Activated naive CD4-positive, alpha-beta T cell treated with anti-CD3 and anti-CD28 coated beads, Interleukin-2, amount 50 U/mL, for 24 hours (primary cell): ENCODE measurements around the gene FAT4.

Experiments
- H3K27ac Mint-ChIP-seq: one replicate; pipeline ENCODE4 v1.8.0; 2021; ENCODE audit warnings: mild to moderate bottlenecking, mixed read lengths
- H3K27me3 Mint-ChIP-seq: one replicate; pipeline ENCODE4 v1.8.0; 2021; ENCODE audit warnings: mixed read lengths
- H3K36me3 Mint-ChIP-seq: one replicate; pipeline ENCODE4 v1.8.0; 2021; ENCODE audit warnings: mixed read lengths
- H3K4me1 Mint-ChIP-seq: one replicate; pipeline ENCODE4 v1.8.0; 2021; ENCODE audit warnings: mixed read lengths
- H3K4me3 Mint-ChIP-seq: one replicate; pipeline ENCODE4 v1.8.0; 2021; ENCODE audit warnings: mild to moderate bottlenecking, mixed read lengths
- H3K9me3 Mint-ChIP-seq: one replicate; pipeline ENCODE4 v1.8.0; 2021; ENCODE audit warnings: mixed read lengths

Gene FAT4

DNA sequence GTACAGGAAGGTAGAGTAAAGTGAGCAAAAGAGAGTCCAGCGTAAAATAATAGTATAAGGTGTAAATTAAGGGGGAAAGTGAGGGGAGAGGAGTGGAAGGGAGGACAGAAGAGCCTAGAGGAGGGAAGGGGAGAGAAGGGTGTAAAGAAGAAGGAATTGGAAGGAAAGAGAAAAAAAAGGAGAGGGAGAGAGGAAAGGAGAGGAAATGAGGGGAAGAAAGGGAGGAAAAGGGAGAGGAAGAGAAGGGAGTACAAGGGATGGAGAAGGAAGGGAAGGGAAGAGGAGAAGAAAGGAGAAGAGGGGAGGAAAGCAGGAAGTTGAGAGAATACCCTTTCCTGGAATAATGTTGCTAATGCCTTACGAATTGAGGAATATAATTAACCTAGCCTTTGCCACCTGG, 3.3 kb upstream of the FAT4 start:
- H3K36me3 Mint-ChIP-seq: no peaks in the 10 kb centered on the region
- H3K4me1 Mint-ChIP-seq: peaks cover 21% of the 10 kb centered on the region
- H3K27me3 Mint-ChIP-seq: peaks cover 28% of the 10 kb centered on the region
- H3K4me3 Mint-ChIP-seq: no peak overlapping the region
- H3K27ac Mint-ChIP-seq: no peak overlapping the region
- no peaks in the 10 kb centered on the region for H3K9me3 Mint-ChIP-seq

- Mint-ChIP-seq H3K27me3 (peaks cover 42% of the 10 kb centered on the region), H3K36me3 (no peaks in the 10 kb centered on the region), H3K4me1 (peaks cover 25% of the 10 kb centered on the region), H3K9me3 (no peaks in the 10 kb centered on the region), H3K27ac (no peak overlapping the region), H3K4me3 (peak overlapping the region; percentile 55)
These were observed 1.3 kb upstream of the FAT4 start for GRCh38 chr4:125313497-125313896.

- no peaks in the 10 kb centered on the region for H3K36me3 Mint-ChIP-seq
- H3K4me1 Mint-ChIP-seq: peaks cover 25% of the 10 kb centered on the region
- no peak overlapping the region for H3K27ac Mint-ChIP-seq
- H3K9me3 Mint-ChIP-seq: no peaks in the 10 kb centered on the region
- H3K4me3 Mint-ChIP-seq: peak overlapping the region; percentile 85
- peaks cover 47% of the 10 kb centered on the region for H3K27me3 Mint-ChIP-seq
These were observed 627 bp upstream of the FAT4 start for GRCh38 chr4:125313989-125314667.

DNA sequence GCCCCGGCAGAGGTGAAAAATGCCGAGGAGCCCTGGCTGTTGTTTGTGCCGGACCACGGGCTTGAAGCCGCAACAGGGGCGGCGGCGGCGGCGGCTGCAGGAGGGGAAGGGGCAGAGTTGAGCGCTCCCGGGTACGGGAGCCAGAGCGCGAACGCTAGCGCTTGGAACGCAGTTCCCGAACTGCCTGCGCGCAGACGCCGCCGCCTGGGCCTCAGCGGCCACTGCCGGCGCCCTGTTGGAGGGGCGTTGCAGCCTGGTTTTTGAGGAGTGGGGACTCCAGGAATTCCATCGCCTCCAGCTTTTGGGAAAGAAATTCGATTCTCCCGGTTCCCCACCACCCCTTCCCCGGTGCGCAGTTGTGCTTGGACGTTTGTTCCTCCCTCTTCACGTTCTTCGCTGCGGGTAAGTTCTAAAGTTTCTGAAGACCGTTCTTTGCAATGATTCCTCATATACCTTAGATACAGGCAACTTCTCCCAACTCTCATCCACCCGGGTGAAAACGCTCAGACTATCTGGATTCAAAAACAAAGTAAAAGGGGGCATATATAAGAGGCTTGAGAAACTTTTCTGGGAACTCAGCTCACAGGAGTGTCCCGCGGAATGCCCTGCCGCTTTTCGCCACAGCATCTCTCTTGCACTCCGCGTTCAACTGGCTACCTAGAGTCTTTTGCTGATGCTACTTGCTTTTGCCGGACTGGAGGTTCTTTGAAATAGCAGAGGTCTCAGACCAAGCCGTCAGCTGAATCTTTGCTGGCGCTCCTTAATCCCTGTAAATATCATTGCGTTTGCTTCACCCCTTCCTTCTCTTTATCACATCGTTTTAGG, 1.0 kb downstream of the FAT4 start:
- Mint-ChIP-seq H3K4me3 (peak overlapping the region; percentile 85), H3K9me3 (no peaks in the 10 kb centered on the region), H3K4me1 (peaks cover 25% of the 10 kb centered on the region), H3K27me3 (peaks cover 49% of the 10 kb centered on the region), H3K36me3 (no peaks in the 10 kb centered on the region), H3K27ac (no peak overlapping the region)

- peaks cover 46% of the 10 kb centered on the region for H3K27me3 Mint-ChIP-seq
- H3K36me3 Mint-ChIP-seq: no peaks in the 10 kb centered on the region
- no peak overlapping the region for H3K27ac Mint-ChIP-seq
- H3K4me1 Mint-ChIP-seq: peaks cover 25% of the 10 kb centered on the region
- peak overlapping the region; percentile 82 for H3K4me3 Mint-ChIP-seq
- no peaks in the 10 kb centered on the region for H3K9me3 Mint-ChIP-seq
These were observed 1.6 kb downstream of the FAT4 start for GRCh38 chr4:125316401-125316790.

- peaks cover 25% of the 10 kb centered on the region for H3K4me1 Mint-ChIP-seq
- peak overlapping the region; percentile 82 for H3K4me3 Mint-ChIP-seq
- no peak overlapping the region for H3K27ac Mint-ChIP-seq
- H3K27me3 Mint-ChIP-seq: peaks cover 44% of the 10 kb centered on the region
- no peaks in the 10 kb centered on the region for H3K36me3 Mint-ChIP-seq
- H3K9me3 Mint-ChIP-seq: no peaks in the 10 kb centered on the region
These were observed 2.2 kb downstream of the FAT4 start for GRCh38 chr4:125316791-125317524.

DNA sequence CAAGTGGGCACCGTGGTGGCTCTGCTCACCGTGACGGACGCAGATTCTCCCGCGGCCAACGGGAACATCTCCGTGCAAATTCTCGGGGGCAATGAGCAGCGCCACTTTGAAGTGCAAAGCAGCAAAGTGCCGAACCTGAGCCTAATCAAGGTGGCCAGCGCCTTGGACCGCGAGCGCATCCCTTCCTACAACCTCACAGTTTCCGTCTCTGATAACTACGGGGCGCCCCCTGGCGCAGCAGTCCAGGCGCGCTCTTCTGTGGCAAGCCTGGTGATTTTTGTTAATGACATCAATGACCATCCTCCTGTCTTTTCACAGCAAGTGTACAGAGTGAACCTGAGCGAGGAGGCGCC, 2.7 kb downstream of the FAT4 start:
- peak overlapping the region; percentile 82 for H3K4me3 Mint-ChIP-seq
- H3K36me3 Mint-ChIP-seq: no peaks in the 10 kb centered on the region
- H3K9me3 Mint-ChIP-seq: no peaks in the 10 kb centered on the region
- H3K4me1 Mint-ChIP-seq: peaks cover 25% of the 10 kb centered on the region
- peaks cover 43% of the 10 kb centered on the region for H3K27me3 Mint-ChIP-seq
- H3K27ac Mint-ChIP-seq: no peak overlapping the region

GRCh38 chr4:125319311-125319710, 4.6 kb downstream of the FAT4 start:
- no peaks in the 10 kb centered on the region for H3K36me3 Mint-ChIP-seq
- H3K27ac Mint-ChIP-seq: no peak overlapping the region
- H3K4me3 Mint-ChIP-seq: no peak overlapping the region
- H3K27me3 Mint-ChIP-seq: peaks cover 39% of the 10 kb centered on the region
- peaks cover 16% of the 10 kb centered on the region for H3K4me1 Mint-ChIP-seq
- H3K9me3 Mint-ChIP-seq: no peaks in the 10 kb centered on the region

- Mint-ChIP-seq H3K9me3 (no peaks in the 10 kb centered on the region), H3K4me3 (no peak overlapping the region), H3K27me3 (peaks cover 25% of the 10 kb centered on the region), H3K4me1 (peaks cover under 1% of the 10 kb centered on the region), H3K27ac (no peak overlapping the region), H3K36me3 (no peaks in the 10 kb centered on the region)
These were observed 7.1 kb downstream of the FAT4 start for GRCh38 chr4:125321709-125322365.

- H3K36me3 Mint-ChIP-seq: no peaks in the 10 kb centered on the region
- no peak overlapping the region for H3K4me3 Mint-ChIP-seq
- peaks cover 23% of the 10 kb centered on the region for H3K27me3 Mint-ChIP-seq
- no peak overlapping the region for H3K27ac Mint-ChIP-seq
- no peaks in the 10 kb centered on the region for H3K4me1 Mint-ChIP-seq
- H3K9me3 Mint-ChIP-seq: no peaks in the 10 kb centered on the region
These were observed 7.6 kb downstream of the FAT4 start for GRCh38 chr4:125322366-125322730.

DNA sequence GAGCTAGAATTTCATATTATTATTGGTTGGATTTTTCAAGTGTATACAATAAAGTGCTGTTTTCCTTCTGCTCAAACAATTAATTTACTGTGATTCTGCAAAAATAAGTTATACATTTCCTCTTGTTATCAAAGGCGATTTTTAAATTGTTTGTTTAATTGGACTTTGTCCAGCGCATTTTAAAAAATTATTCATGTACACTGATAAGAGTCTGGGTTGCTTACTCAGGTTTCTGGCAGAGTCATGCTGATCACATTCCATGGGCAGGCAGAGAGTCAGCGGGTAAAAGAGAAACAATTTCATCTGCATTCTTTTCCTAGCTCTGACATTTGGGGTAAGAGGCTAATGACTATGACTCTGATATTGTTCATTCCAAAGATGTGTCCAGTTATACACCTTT, 8.9 kb downstream of the FAT4 start:
- Mint-ChIP-seq H3K27me3 (peaks cover 12% of the 10 kb centered on the region), H3K4me3 (no peak overlapping the region), H3K27ac (no peak overlapping the region), H3K4me1 (no peaks in the 10 kb centered on the region), H3K36me3 (no peaks in the 10 kb centered on the region), H3K9me3 (no peaks in the 10 kb centered on the region)

- Mint-ChIP-seq H3K27ac (no peak overlapping the region), H3K4me3 (no peak overlapping the region), H3K9me3 (no peaks in the 10 kb centered on the region), H3K27me3 (peaks cover 3% of the 10 kb centered on the region), H3K36me3 (no peaks in the 10 kb centered on the region), H3K4me1 (no peaks in the 10 kb centered on the region)
These were observed 11.0 kb downstream of the FAT4 start for GRCh38 chr4:125325733-125326132.

DNA sequence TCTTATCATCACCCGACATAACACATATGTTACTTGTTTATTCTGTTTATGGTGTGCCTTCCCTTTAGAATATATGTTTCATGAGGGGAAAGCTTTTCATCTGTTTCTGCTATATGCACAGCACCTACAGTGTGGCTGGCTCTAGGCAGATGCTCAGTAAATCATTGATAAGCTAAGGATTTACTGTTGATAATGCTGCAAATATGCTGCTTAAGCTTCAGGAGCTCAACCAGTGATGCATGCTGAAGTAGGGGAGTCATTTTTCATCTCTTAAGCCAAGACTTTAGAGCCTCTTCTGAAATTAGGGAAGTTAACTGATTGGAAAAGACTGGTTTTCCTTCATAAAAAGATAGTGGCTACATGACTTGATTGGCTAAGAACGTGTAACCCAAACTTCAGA, 16.4 kb downstream of the FAT4 start:
- Mint-ChIP-seq H3K27ac (no peak overlapping the region), H3K36me3 (no peaks in the 10 kb centered on the region), H3K9me3 (no peaks in the 10 kb centered on the region), H3K4me3 (no peak overlapping the region), H3K4me1 (no peaks in the 10 kb centered on the region), H3K27me3 (no peaks in the 10 kb centered on the region)

DNA sequence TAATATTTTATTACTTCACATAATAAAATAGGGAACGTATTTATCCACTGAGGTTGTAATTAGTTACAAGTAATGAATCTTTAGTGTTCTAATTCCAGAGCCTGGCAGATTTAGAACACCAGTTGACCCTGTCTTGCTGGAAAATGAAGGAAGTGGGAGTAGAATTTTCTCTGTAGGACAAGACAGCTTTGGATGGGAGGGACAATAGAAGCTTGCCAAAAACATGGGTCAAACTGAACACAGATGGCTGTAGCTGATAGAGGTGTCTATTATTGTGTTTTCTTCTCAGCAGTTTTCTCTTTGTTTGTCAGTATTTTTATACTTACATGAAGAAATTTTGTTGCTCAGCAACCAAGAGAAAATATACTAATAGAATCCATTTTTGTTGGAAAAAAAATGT, 20.2 kb downstream of the FAT4 start:
- Mint-ChIP-seq H3K9me3 (no peaks in the 10 kb centered on the region), H3K27ac (no peak overlapping the region), H3K36me3 (no peaks in the 10 kb centered on the region), H3K4me1 (no peaks in the 10 kb centered on the region), H3K27me3 (no peaks in the 10 kb centered on the region), H3K4me3 (no peak overlapping the region)

GRCh38 chr4:125338814-125339213, 24.1 kb downstream of the FAT4 start:
- Mint-ChIP-seq H3K9me3 (no peaks in the 10 kb centered on the region), H3K27ac (no peak overlapping the region), H3K4me1 (no peaks in the 10 kb centered on the region), H3K36me3 (no peaks in the 10 kb centered on the region), H3K27me3 (no peaks in the 10 kb centered on the region), H3K4me3 (no peak overlapping the region)

- Mint-ChIP-seq H3K9me3 (no peaks in the 10 kb centered on the region), H3K4me1 (no peaks in the 10 kb centered on the region)
These were observed 29.4 kb downstream of the FAT4 start for GRCh38 chr4:125344198-125344597.

More at GRCh38 chr4:125344198-125344597, 29.4 kb downstream of the FAT4 start:
- Mint-ChIP-seq H3K27me3 (no peaks in the 10 kb centered on the region), H3K4me3 (no peak overlapping the region), H3K36me3 (no peaks in the 10 kb centered on the region), H3K27ac (no peak overlapping the region)
